ENCODE data around the gene RICTOR. TPM values are rescaled to one million over a fixed set of nuclear protein-coding genes. Genes with fewer than 3 reads are reported as not detected.

Gene RICTOR
- total RNA-seq, 1 donor from 2014 or later: 42.5 TPM

DNA sequence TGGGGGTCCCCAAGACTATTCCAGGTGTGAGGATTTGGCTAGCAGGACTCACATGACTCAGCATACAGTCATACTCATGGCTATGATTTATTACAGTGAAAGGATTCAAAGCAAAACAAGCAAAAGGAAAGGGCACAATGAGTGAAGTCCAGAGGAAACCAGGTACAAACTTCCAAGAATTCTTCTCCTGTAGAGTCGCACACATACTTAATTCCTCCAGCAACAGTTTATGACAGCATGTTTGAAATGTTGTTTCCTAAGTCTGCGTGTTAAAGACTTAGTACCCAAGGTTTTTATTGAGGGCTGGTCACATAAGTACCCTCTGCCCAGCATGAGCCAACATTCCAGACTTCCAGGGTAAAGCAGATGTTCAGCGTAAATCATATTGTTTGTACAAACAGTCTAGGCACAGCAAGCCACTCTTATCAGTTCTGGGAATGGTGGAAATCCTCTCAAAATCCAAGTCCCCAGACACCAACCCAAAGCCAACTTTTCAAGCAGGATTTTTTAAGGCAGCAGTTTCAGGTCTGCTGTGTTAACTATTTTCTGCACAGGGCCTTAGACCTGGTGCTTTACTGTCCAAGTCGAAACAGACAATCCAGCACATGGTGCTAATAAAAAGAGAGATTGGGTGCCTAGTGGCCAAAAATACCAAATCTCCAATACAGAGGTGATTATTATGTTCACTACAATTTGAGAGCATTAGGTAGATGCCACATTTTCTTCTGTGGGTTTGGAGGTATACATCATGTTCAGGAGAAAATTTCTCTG is 18.6 kb upstream of the RICTOR start:
- peak; percentile 65 for DNase-seq (ENCODE audit: low read depth)

DNA sequence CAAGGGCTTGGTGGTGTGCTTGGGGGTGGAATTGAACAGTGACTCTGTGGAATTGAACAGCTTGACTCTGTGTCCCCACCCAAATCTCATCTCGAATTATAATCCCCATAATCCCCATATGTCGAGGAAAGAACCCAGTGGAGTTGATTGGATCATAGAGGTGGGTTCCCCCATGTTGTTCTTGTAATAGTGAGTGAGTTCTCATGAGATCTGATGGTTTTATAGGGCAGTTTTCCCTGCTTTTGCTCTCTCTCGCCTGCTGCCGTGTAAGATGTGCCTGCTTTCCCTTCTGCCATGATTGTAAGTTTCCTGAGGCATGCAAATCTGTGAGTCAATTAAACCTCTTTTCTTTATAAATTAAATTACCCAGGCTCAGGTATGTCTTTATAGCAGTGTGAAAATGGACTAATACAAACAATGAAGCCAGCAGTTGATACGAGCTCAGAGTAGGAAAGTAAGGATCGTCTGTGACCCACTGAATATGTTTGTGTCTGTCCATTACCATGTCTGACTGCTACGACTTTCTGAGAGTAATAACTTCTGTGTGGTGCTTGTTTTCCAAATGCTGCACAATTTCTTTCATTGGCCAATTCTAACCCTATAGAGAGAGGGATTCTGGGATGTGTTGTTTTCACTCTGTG is 17.9 kb upstream of the RICTOR start:
- DNase-seq (ENCODE audit: low read depth): no peak

DNA sequence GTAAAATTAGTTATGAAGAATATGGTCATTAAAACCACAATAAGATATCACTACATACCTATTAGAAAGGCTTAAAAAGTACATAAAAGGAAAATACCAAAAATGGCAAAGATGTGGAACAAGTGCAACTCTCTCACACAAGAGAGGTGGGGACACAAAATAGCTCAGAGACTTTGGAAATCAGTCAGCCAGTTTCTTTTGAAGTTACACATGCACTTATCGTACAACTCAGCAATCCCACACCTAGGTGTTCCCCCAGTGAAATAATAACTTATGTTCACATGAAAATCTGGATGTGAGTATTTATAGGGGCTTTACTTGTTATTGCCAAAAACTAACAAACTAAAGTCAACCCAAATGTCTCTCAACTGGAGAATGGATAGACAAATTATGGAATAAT is 9.8 kb upstream of the RICTOR start:
- DNase-seq (ENCODE audit: low read depth): no peak

DNA sequence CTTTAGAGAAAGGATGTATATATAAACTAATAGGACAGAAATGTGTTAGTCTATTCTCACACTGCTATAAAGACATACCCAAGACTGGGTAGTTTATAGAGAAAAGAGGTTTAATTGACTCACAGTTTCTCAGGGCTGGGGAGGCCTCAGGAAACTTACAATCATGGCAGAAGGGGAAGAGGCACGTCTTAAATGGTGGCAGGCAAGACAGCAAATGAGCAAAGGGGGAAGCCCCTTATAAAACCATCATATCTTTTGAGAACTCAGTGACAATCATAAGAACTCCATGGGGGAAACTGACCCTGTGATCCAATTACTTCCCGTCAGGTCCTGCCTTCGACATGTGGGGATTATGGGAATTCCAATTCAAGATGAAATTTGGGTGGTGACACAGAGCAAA is 8.8 kb upstream of the RICTOR start:
- DNase-seq (ENCODE audit: low read depth): no peak

DNA sequence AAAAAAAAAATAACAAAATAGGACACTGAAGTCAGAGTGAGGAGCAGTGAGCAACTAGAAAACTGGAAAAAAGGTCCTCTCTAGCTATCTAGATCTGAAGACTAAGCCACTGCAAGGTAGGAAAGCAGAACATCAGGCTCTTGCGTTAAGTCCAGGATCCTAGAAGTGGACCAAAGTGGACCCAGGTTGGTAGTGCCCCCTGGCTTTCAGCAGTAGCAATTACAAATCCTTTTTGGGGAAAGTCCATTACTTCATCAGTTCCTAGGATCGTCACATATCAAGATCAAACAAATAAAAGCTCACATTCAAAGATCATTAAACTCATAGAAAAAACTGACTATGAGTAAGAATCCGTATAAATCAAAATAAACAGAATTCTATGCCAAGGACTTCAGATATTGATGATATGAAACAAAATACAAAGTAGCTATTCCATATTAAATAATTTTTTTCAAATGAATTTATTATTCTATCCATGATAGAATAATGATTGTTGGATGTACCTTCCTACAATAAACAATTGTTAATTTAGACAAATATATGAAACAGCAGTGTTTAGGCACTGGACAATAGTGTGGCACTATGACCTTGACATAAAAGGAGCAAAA is 6.5 kb upstream of the RICTOR start:
- DNase-seq (ENCODE audit: low read depth): peak; percentile 79

DNA sequence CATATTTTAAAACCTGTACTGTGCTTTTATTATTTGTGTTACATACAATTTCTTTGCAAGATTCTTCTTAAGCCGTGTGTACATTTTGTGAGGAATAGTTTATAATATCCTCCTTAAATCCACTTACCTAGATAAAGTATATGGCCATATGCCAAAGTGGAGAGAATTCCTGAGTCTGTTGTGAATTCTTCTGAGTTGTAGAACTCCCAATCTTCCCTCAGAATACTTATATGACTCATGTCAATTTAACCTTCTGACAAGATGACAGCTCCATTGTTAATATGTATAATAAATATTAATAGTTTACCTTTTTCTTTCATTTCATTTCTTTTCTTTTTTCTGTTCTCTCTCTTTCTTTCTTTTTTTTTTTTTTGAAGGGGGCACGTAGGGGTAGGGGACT is 6.0 kb upstream of the RICTOR start:
- DNase-seq (ENCODE audit: low read depth): peak; percentile 57

DNA sequence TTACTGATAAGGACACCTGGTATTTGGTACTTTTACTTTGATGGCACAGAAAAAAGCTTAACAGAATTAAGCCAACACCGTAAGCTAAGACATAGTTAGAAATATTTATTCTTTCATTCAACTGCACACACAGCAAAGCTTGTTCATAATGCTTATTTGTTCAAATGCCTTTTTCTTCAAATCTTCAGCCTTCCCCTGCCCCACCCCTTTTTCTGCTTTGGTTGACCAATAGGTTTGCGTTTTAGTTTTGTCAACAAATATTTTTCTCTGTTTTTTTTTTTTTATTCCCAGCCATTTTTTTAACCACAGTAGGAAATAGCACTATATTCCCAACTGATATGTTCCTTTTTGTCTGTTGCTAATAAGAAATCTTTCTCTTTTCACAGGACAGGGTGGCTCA is 4.9 kb upstream of the RICTOR start:
- DNase-seq (ENCODE audit: low read depth): no peak

DNA sequence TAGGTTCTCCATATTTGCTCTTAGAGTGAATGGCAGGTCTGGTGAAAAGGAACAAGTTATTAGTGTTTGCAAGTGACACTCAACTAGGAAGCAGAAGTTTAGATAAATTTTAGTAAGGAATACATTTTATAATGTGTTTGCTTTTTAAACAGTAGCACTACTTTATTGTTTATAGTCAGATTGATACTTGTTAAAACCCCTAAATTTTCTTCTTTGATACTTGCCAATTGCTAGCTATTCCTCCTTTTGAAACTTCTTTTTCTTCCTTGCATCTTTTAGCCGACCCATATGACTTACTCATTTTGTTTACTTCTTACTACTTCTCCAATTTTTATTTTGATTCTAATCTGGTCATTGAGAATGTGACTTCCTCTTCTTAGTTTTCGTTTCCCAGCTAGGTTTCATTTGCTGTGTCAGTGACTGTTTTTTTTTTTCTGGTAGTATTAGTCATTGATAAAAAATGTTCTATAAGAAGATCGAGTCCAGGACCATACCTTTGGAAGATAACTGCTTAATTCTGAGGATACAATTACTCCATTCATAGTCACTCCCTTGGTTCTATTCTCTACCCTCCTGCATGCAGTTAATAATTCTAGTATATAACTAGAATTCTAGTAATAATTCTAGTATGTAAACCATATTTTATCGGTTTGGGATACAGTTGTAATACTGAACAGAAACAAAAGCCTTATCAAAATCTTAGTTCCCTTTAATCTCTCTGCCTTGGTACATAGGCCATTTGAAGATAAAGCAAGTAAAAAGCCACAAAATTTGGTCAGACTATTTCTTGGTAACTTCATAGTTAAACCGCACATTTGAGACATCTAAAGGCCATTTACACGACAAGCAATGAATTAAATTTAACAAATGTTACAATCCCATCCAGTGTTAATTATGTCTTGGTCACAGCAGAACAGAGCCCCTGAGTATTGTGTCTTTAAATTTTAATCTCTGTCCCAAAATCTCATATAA is 2.8 kb upstream of the RICTOR start:
- peak; percentile 76 for DNase-seq (ENCODE audit: low read depth)

DNA sequence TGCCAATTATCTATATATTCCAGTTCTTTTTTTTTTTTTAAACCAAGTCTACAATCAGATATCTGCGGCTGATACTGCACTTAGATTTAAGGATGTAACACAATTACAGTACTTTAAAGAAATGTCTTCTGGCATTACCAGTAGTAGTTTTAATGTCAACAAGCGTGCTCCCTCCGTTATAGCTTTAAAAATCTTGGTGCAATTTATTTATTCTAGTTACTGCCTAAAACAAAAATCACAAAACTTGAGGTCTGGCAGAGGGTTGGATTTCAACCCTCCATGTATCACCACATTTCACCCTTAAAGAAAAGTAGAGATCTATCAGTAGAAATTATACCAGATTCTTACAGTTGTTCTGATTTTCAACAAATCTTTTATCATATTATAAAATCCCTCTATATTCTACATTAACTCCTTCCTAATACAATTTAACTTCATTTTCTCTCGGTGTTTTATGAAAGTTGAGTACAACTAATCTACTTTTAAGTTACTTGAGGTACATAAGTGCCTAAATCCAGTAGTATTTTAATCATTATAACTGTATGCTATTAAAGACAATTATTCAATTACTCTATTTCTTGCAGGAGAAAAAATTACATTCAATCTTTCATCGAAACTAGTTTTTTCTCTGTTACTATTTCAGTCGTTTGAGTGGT is 2.0 kb upstream of the RICTOR start:
- no peak for DNase-seq (ENCODE audit: low read depth)

DNA sequence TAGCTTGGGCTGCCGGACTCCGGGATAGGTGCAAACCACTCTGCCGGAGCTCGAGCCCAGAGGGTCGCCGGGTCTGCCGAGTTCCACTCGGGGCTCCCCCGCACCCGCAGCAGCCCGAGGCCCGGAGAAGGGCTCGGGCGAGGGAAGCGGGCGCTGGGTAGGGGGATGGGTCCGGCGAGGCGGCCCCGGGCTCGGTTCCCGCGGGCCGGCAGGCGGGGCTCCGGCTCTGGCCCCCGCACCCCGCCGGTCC is 507 bp downstream of the RICTOR start:
- no peak for DNase-seq (ENCODE audit: low read depth)

DNA sequence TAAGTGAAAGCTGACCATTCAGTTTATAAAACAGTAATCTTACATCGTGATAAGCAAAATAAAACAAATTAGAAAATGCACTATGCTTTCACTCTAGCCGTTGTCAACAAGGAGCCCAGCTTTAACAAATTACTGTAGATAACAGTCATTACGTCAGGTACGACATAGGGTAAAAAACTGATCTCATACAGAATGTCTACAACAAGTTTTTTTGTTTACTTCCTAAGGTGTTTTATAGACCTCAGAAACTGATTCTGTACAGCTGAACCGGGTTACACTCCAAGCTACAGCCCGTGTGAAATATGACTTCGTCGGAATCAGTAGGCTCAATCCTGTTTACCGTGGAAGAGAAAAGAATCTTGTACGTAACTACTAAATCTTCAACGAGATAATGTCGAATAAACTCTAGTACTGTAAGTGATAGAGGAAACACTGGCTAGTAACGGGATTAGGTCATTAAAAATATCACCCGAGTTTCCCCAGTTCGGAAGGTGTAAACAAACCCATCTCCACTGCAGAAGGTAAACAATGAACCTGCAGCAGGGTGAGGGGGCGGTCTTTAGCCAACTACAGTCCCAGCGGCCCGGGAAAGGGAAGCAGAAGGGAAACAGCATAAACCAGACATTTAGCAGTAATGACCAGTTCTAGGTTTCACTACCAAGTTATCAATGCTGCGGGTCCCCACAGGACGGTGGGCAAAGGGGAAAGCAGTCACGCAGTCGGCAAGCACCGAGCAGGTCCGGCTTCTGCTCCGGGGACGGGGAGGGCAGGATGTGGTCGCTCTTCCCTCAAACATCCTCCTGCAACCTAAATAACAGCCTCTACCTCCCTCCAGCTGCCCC is 1.1 kb downstream of the RICTOR start:
- DNase-seq (ENCODE audit: low read depth): peak; percentile 50

DNA sequence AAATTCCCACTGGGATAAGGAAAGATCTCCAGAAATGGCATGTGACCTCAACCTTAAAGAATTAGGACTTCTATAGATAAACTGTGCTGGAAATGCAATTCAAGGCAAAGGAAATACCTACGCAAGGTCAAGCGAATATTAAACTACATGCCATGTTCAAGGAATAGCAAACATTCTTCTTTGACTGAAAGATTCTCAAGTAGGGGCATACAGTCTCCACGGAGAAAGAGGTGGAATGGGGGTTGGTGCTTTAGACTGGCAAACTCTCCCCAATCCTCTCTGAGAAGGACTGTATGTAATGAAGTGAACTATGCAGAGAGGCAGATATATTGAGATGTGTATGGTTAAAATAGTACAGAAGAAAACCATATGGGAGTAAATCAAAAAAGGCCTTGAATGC is 6.1 kb downstream of the RICTOR start:
- no peak for DNase-seq (ENCODE audit: low read depth)

DNA sequence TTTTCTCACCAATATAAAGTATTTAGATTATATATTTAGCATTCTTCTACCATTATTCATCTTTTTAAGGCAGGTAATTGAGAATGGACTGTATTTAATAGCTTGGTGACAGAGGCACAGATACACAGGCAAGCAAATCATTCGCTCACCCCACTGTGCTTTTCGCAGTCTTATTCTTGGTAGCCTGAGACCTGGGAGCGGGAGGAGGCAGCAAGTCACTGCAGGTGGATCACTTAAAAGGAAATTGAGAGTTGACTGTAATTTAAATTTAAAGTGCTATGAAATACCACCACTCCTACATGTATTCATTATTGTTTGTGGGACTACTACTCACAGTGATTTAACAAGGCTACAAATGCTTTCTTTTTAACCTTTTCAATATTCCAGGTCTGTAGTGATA is 9.7 kb downstream of the RICTOR start:
- DNase-seq (ENCODE audit: low read depth): no peak

DNA sequence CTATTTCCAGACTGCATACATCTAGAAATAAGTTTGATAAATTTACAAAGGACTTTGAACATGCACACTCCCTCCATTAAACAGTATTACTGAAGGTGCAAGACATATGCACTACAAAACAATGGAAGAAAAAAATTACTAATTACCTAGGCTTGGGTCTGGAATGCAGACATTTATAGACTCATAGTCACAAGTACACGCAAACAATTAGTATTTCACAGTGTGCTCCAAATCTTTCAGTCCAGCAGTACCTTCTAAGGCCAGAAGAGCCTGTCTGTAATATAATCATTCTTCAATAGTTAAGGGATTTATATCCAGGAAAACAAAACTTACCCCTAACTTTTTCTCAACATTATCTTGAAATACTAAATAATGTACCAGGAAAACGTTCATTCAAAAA is 11.2 kb downstream of the RICTOR start:
- peak; percentile 86 for DNase-seq (ENCODE audit: low read depth)

DNA sequence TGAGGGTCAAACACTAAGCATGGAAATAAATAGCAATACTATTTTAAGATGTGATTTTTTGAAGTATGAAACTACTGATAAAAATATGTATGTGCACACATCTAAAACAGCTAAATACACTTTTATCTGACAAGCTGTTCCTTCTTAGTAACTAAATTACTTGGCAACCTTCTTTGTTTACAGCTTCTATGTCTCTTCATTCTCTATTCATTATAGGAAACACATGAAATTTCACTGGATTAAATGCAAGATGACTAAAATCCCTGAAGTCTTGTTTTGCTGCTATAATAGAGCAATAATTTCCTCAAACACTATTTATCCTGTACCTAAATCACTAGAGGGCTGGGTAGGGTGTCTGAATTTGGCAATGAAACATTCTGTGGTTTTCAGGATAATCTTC is 11.7 kb downstream of the RICTOR start:
- DNase-seq (ENCODE audit: low read depth): no peak

DNA sequence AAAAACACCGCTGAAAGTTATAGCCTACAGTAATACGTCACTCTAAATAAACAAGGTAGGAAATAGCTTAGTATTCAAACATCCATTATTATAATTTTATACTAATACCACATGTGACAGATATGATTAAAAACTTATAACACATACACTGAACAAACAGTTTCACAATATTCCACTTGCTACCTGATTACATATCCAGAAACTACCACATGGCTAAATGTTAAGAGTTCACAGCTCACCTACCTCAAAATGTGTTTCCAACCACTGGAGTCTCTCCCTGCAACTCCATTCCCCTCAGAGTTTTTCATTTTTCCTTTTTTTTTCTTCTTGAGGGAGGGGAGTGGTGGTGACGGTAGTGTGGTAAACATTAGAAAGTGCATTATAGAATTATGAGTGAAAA is 12.1 kb downstream of the RICTOR start:
- DNase-seq (ENCODE audit: low read depth): no peak

DNA sequence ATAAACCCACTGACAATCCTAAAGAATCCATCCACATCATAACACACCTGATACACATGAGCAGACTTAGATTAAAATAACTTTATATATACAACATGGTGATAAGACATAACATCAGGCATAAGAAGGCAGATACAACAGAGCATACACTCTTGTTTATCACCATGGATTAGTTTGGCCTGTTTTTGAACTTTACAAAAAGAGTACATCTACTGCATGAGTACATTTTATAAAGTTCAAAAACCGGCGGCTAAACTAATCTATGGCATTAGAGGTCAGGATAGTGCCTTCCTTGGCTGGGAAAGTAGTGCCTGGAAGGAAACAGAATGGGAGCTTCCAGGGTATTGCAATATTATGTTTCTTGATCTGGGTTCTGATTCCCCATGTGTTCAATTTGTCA is 15.1 kb downstream of the RICTOR start:
- DNase-seq (ENCODE audit: low read depth): no peak

DNA sequence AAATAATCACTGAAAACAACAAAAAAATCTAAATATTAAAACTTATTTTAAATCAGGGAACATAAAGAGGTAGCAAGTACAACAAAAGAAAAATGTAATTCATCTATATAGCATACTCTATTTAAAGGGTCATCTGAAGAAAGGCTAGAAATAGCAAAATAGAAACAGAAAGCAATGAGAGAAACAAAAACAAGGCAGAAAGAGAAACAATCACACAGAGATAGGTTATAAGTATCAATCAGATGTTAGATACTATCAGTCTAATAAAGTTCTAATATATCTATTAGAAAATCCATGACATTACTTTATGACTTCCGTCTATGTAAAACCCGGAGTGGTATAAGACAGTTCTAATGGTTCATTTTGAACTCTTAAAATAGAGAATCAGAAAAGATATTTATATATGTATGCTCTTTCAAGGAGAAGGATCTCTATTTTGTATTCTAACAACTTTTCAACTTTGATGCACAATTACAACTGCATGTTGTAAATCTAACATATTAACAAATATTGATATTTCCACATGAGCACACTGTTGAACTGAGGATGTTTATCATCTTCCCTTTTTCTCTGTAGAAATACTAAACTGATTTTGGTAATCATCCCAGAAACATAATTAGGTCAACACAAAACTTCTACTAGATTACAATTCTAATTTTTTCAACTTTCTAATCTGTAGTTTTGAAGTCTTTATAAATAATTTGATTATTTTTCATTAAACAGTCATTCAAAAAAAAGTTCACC is 15.8 kb downstream of the RICTOR start:
- DNase-seq (ENCODE audit: low read depth): no peak

DNA sequence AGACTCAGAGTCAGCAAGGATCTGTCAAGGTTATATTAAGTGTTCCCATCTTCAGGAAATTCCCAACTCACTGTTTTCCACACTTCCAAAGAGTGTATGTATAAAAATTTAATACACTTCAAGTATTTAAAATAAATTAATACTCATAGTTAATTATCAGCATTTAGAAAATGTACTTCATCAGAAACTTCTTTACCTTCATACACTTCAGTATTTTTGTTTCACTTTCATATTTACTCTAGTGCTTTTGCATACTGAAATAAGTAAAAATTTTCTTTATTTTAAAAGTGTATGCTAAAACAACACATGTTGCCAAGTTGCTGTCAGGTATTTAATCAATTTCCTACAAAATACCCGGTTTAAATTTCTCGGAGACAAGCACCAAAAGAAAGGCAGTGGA is 16.5 kb downstream of the RICTOR start:
- DNase-seq (ENCODE audit: low read depth): no peak

DNA sequence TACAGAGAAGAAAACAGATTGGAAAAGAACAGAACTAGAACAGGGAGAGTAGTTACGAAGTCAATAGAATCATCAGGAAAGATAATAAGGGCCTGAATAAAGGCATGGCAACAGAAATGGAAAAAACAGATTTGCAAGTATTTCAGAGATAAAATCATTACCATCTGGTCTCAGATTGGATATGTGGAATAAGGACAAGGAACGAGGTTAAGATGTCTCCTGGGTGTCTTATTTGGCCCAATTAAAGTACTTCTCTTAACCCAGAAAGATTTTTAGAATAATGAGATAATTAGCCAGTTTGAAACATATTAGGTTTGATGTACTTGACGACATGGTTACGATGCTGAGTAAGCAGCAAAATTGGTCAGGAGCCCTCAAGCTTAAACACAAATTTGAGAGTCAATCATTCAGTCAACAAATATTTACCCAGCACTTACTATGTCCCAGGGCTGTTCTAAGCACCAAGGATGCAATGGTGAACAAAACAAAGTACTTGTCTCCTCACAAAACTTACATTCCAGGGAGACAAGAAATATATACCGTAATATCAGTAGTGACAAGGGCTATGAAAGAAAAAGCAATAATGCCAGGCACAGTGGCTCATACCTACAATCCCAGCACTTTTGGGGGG is 18.3 kb downstream of the RICTOR start:
- DNase-seq (ENCODE audit: low read depth): no peak
